Activated CD4-positive, alpha-beta T cell treated with anti-CD3 and anti-CD28 coated beads for 4 hours (primary cell): ENCODE measurements around the gene KRT86.
"Not testable (repeated sequence)": the region's sequence is repeated elsewhere in the genome, so short reads cannot be mapped to it uniquely, and the experiment has no call there.

ENCODE experiments used
- DNase-seq, 2 donors: peaks; one replicate each; pipeline ENCODE4 v3.0.0-alpha.2; 2020

Gene KRT86

DNA sequence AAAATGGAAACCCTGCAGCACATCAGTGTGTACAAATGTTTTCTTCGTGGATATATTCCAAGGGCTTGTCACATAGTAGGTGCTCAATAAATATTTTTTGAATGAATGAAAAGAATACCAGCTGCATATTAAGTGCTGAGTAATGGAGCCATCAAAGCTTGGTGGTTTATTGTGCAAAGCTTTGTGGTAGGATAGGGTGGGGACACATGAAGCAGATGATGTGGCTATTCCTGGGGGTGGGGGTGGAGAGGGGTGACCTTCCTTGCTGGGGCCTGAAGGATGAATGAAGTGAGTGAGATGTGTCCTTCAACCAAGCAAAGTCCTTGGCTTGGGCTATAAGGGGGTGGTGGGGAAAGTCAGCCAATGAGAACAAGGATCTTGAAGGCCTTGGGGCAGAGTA is 21.2 kb downstream of the KRT86 start:
- no peak for DNase-seq

GRCh38 chr12:52296572-52297215 is 22.2 kb downstream of the KRT86 start:
- DNase-seq = no peak

DNA sequence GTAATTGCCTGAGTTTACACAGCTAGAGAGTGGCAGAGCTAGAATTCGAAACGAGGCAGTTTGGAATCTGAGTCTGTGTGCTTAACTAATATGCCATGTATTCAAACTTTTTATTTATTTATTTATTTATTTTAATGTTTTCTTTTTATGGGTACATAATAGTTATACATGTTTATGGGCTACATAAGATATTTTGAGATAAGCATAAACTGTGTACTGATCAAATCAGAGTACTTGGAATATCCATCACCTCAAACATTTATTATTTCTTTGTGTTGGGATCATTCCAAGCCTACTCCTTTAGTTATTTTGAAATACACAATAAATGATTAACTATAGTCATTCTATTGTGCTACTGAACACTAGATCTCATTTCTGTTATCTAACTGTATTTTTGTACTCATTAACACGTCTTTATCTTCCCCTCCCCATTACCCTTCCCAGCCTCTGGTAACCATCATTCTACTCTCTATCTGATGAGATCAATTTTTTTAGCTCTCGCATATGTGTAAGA is 24.3 kb downstream of the KRT86 start:
- no peak for DNase-seq

DNA sequence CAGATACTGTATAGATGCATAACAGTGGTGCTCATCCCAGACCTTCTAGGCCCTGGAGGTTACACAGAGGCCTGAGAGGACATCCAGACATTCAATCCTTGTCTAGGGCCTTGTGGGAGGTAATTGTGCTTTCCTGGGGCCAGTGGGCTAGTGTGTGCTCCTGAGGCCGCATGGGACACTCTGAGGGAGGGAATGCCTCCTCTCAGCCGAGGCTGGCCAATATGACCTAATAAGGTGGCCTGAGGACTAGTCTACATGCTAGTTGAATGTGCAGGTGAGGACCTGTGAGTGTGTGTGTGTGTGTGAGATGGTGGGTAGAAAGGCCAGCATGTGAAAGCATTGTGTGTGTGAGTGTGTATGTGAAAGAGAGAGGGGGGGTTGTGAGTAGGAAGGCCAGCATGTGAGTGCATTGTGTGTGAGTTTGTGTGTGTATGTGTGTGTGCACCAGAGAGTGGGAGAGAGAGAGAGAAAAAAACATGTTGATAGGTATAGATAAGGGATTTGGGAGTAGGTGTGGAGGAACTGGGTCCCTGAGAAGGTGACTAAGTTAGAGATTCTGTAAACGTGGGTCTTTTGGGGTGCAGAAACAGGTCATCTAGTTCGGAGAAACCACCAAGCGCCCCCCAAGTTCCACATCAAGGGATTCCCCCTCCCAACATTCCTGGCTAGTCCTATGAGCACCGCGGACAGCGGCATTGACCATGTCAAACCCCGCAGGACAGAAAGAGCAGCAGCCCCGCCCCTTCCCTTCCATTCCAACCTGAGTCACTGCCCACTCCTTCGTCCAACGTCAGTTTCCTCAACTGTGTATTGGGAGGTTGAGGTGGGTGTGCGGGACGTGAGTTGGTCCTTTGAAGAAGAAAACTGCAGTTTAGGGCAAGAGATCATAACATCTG is 26.6 kb downstream of the KRT86 start:
- no peak for DNase-seq

GRCh38 chr12:52301721-52302120 is 27.3 kb downstream of the KRT86 start:
- not testable (repeated sequence) for DNase-seq

DNA sequence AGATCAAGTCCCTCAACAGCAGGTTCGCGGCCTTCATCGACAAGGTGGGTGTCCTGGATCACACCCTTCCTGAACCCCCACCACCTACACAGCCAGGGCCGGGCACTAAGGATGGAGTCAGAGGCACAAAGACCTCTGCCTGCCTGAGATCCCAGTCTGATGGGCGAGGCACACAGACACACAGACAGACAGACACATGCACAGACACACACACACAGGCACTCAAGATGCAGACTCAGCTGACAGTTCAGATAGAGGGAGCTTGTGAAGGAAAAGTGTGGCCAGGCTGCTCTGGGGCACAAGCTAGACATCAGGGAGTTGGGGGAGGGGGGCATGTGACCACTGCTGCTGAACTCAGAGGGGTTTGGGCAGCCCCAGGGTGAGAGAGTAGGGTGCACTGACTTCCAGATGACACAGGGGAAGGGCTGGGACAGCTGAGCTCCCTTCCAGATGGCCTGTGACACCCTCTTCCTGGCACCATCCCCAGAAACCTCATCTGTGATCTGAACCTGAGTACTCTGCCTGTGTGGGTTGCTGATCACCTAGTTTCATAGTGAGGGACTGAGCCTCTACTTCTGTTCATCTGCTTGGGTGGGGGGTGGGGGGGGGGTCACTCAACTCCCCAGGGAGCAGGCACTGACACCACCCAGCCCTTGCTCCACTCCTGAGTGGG is 27.9 kb downstream of the KRT86 start:
- not testable (repeated sequence) for DNase-seq

DNA sequence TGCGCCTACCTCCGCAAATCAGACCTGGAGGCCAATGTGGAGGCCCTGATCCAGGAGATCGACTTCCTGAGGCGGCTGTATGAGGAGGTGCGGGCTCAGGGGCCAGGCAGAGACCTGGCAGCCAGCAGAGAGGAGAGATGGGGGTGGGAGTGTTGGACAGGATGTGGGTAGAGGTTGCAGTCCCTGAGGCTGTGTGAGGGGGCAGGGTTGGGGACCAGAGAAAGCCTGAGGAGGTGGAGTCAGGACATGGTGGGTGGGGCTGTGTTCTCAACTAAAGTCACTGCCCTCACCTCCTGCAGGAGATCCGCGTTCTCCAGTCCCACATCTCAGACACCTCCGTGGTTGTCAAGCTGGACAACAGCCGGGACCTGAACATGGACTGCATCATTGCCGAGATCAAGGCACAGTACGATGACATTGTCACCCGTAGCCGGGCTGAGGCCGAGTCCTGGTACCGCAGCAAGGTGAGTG is 30.5 kb downstream of the KRT86 start:
- not testable (repeated sequence) for DNase-seq

DNA sequence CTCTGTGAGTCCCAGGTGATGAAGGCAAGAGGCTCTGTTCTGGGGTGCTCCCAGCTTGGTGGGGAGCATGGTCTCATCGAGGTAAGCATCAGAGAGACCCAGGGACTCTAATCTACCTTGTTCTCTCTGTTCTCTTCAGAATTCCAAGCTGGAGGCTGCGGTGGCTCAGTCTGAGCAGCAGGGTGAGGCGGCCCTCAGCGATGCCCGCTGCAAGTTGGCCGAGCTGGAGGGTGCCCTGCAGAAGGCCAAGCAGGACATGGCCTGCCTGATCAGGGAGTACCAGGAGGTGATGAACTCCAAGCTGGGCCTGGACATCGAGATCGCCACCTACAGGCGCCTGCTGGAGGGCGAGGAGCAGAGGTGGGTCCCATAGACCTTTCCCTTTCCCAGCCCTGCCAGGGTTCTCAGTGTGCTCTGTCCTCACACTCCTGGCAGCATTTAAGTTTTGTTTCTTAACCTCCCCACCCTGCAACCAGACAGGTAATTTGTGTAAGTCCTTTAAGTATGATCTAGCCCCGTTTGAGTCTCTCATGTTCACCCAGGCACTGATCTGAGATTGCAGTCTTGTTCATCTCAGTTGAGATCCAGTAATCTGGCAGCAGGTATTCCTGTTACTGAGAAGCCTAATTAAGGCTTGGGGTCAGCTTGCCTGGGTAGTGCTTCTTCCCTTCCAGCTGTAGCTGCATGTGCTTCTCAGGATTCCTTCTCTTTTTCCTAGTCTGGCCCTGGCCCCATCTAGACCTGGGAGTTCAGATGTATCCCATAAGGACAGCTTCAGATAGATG is 31.7 kb downstream of the KRT86 start:
- DNase-seq = no peak

- no peak for DNase-seq
Measured at GRCh38 chr12:52306731-52307130, 32.3 kb downstream of the KRT86 start.

DNA sequence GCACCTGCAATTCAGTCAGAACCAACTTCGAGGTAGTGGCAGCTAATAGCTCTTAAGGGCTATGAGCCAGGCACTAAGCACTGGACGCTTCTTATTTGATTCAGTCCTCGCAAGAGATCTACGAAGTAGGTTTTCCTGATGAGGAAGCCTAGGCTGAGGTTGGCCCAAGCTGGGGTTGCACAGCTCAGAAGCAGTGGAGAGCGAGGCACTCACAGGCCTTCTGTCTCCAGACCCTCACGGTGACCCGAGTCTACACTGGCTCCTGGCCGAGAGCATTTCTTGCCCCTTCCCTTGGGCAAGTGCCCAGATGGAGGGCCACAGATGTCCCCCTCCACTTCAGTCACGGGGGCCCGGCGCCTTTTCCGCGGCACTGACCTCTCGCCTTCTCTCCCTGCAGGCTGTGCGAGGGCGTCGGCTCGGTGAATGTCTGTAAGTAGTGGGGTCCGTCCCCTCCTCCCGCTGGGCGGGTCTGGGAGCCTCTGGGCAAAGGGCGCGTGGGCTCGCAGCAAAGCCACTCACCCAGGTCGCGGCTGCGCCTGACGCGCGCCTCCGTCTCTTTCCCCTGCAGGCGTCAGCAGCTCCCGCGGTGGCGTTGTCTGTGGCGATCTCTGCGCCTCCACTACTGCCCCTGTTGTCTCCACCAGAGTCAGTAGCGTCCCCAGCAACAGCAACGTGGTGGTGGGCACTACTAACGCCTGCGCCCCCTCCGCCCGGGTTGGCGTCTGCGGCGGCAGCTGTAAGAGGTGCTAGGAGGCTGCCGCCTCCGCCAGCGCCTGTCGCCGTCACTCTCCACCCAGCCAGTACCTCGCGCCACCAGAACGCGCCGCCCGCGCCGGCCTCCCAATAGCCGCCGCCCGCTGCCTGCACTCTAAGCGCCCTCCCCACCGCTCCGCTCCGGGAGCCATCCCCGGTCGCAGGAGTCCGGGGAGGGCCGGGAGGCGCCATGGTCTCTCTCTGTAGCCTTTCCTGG is 33.7 kb downstream of the KRT86 start:
- DNase-seq = no peak

GRCh38 chr12:52308806-52309425 is 34.5 kb downstream of the KRT86 start:
- no peak for DNase-seq

- no peak for DNase-seq
Measured at GRCh38 chr12:52310622-52311284, 36.3 kb downstream of the KRT86 start.

DNA sequence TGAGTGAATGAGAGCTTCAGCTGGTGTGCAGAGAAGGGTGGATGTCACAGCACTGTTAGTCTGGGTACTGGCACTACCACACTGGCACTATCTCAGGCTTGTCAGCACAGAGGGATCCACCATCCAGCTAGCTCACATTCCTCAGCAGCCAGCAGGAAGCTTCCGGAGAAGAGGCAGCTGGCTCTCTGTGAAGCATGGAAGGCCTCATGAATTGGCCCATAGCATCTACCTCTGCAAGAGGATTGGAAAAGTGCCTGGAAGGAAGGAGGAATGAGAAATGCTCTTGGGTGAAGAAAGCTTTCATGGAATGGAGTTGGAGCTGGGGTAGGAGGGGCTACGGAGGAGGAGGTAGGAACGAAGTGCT is 36.8 kb downstream of the KRT86 start:
- no peak for DNase-seq

DNA sequence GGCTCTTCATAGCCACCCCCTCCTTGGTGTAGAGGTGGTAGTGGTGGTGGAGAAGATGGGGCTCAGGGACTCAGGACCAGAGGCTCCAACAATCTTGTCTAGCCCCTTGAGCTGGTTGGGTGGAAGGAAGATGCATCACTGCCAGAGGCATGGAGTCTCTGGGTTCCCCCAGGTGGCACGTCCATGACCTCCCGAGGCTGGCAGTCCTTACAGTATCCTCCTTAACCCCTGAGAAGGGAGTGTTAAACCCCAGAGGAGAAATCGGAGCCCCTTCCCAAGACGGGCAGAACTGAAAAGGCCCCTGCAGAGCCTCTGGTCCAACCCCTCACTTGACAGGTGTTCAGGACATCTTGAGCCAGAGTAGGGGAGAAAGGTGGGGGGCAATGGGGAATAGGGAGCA is 37.6 kb downstream of the KRT86 start:
- no peak for DNase-seq

DNA sequence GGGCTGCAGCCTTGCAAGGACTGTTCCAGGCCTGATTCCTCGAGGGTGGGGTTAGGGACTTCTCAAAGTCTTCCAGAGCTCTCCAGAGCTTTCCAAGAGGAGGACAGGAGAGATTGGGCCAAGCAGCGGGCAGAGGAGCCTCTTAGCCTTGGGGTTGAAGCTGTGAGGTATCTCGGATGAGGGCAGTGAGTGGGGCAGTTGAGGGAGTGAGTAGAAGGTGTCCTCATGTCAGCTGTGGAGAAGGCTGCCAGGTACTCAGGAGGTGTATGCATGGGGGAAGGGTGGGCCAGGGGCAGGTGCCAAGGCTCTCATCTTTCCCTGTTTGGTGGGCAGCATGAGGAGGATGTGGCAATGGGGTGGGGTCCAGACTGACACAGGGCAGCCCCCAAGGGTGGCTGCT is 39.0 kb downstream of the KRT86 start:
- DNase-seq = no peak

DNA sequence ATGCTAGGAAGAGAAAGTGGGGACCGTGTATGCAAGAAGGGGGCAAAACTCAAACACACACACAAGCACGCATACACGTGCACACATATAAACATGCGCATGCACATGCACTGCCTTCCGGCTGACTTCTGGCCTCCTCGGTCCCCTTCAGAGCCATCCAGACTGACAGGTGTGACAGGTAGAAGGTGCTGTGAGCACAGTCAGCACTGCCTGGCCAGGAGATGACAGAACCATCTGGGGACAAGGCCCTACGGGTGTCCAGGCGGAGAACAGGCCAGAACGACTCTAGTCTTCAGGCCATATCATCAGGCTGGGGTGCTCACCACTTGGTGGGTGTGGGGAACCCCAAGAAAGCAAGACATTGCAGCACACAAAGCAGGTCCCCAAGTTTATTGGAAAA is 39.5 kb downstream of the KRT86 start:
- DNase-seq = no peak

DNA sequence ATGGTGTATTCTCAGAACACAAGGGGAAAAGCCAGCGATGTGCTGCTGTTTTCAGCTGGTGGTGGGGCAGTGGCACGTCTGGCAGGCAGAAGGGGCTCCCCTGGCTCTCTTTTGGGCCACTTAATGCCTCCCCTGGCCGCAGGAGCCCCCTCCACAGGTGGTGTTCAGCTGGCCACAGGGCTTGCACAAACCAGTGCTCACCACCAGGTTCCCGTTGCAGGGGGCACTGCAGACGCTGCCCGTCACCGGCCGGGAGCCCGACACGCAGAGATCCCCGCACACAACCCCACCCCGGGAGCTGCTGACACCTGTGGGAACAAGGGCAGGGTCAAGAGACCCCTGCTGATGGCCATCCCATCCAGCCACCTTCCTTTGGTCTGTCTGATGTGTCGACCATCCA is 40.1 kb downstream of the KRT86 start:
- no peak for DNase-seq

- DNase-seq = peak in 1 of 2 donors; percentile 11
Measured at GRCh38 chr12:52315721-52316120, 41.3 kb downstream of the KRT86 start.

DNA sequence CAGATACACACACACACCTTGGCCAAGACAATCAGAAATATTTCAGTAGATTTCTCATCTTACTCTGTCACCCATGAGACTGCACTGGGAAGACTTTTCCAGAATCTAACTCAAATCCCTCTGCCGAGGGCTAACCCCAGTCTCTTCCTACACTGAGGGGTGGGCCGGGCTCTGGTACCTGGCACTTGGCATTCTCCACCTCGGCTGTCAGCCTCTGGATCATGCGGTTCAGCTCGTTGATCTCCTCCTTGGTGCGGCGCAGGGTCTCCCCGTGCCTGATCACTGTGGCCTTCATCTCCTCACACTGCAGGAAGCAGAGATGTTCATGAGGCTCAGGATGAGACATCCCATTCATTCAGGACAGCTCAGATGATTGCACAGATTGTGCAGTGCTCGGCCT is 41.8 kb downstream of the KRT86 start:
- no peak for DNase-seq

DNA sequence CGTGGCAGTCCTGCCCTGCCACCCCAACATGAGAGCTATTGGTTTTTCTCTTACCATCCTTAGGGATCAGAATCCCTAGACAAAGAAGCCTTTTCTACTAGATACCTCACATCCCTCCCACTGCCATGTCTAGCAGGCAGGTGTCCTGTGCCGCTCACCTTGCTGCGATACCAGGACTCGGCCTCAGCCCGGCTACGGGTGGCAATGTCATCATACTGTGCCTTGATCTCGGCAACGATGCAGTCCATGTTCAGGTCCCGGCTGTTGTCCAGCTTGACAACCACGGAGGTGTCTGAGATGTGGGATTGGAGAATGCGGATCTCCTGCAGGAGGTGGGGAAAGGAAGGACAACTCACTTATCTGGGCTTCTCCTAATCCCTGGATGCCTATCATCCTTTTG is 42.3 kb downstream of the KRT86 start:
- no peak for DNase-seq
